GM21723 (cell line): ENCODE results near the gene SYMPK.
A peak's percentile ranks its signal among the peaks of the same experiment; 100 is the strongest.

Source experiments
- ATAC-seq: cut with Tn5 transposase; IDR thresholded peaks from one replicate; pipeline ENCODE4 v1.9.1; 2021; ENCODE audit warnings: mild to moderate bottlenecking, moderate library complexity; ENCODE audit not compliant: unreplicated experiment

Gene SYMPK

DNA sequence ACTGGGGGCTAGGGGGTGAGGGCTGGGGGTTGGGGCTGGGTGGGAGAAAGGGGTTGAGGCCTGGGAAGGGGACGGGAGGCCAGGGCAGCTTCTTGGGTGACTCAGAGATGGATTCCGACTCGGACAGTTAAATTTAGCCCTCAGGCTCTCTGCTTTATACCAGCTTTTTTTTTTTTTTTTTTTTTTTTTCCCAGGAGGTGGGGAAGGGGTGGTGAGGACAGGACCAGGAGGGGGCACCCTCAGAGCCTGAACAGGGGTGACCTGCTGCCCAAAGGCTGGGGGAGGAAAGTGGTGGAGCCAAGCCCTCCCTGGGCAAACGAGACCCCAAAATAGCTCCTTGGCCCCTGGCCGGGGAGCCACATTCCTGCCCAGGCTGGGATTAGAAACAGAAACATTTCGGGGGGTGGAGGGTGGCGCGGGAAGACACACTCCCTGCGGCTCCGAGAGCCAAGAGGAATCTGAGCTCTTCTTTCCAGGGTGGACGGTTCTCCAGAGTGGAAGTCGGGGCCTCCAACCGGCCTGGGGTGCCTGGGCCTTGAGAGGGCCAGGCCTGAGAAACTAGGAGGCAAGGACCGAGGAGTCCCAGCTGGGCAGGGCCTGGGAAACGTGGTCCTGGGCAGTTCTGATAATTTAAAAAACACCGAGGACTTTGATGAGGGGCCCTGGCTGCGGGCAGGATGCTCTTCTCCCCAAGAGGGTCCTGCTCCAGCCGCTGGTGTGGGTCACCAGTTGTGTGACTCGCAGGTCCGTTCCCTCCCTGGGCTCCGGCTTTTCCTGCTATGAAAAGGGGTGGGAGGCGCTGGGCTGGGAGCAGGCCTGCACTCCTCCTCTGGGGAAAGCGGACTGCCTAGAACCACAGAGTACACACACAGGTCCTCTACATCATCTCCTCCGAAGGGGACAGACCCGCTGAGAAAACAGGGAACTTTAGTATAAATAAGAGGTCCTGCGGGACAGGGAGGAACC is 79.8 kb downstream of the SYMPK start:
- ATAC-seq: no peak

DNA sequence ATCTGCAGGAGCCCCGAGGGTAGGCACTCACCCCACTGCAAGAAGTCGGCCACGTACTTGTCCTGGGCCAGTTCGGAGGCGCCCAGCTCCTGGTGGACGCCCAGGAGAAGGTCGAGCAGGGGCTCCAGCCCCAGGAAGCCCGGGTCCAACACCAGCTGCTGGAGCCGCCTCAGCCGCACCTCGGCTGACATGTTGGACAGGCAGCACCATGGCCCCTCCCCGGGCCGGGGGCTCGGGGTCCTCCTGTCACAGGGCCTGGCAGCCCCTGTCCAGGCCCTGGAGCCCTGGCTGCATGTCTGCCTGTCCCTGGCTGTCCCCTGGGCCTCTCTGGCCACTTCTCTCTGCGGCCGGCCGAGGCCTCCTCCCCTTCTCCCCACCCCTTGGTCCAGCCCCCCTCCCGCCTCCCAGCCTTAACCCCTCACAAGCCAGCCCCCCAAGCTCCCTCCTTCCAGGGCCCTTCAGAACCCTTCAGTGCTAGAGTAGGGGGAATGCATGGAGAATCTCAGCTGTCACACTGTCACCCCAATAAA is 80.7 kb downstream of the SYMPK start, which contains the start of gene DMPK:
Gene DMPK, minus strand, starts transcription at position 329 of the 530 bp plus-strand sequence. Its CDS starts 138 bp downstream, at position 191.
- no peak for ATAC-seq

DNA sequence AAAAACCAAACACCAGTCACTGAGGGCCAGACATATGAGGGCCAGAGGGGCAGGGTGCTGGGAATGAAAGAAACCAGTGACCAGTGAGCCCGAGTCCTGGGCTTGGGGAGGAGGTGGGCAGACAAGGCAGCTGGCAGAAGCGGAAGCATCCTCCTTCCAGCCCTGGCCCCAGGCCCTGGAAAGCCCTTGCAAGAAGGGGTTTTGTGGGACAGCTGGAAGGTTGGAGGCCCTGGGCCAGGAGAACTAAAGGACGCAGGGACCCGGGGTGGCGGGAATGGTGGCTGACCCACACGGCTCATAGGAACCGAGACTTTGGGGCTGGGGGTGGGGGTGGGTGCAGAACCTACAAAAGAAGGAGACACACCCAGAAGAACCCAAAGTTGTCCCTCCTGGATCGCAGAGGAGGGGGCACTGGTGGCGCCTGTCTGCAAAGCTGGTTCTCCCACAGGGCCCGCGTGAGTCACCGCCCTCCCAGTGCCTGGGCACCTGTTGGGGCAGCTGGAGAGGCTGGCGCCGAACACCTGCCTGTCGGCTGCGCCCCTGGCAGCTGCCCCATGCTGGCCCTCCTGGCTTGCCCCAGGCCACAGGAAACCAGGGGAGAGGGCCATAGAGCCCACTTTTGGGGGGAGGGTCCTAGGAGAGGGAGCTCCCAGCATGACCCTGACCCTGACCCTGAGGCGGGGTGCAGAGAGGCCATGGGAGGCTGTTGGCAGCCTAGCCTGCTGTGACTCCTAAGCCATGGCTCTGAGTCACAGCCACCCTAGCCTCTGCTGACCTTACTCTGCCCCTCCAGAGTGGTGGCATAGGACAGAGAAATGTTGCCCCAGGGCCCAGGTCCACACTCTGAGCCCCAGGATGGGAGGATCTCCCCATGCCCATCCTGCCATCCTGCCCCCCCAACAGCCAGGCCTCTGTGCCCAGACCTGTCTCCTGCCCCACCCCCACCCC is 81.5 kb downstream of the SYMPK start:
- no peak for ATAC-seq

GRCh38 chr19:45780448-45781213 is 82.3 kb downstream of the SYMPK start:
- no peak for ATAC-seq

GRCh38 chr19:45780146-45780447 is 82.8 kb downstream of the SYMPK start:
- ATAC-seq: no peak

DNA sequence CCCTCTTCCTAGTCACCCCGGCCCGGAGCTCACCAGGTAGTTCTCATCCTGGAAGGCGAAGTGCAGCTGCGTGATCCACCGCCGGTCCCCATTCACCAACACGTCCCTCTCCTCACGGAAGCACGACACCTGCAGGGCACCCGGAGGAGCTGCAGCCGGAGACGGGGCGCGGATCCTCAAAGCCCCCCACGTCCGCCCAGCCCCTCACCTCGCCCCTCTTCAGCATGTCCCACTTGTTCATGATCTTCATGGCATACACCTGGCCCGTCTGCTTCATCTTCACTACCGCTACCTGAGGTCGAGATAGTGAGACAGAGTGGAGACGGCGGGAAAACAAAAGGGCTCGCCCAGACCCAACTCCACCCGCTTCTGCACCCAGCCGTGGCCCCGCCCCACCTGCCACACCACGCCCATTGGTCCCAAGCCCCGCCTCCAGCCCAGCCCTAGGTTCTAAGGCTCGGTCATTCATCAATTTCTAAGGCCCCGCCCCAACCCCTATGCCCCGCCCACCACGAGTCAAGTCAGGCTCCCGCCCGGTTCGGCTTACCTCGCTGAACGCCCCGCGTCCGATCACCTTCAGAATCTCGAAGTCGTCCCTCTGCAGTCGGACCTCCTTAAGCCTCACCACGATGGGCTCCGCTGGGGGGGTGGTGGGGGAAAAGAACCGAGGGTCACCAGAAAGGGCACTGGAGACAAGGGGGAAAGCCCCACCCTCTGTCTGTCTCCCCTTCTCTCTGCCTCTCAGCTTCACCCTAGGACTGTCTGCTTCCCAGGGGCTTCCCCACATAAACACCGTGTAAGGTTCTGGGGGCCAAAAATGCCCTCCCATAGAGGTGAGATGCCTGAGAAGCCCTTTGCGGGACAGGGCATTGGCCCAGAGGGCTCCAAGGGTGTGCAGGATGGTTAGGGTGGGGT is 83.5 kb downstream of the SYMPK start:
- peak; percentile 87 for ATAC-seq

DNA sequence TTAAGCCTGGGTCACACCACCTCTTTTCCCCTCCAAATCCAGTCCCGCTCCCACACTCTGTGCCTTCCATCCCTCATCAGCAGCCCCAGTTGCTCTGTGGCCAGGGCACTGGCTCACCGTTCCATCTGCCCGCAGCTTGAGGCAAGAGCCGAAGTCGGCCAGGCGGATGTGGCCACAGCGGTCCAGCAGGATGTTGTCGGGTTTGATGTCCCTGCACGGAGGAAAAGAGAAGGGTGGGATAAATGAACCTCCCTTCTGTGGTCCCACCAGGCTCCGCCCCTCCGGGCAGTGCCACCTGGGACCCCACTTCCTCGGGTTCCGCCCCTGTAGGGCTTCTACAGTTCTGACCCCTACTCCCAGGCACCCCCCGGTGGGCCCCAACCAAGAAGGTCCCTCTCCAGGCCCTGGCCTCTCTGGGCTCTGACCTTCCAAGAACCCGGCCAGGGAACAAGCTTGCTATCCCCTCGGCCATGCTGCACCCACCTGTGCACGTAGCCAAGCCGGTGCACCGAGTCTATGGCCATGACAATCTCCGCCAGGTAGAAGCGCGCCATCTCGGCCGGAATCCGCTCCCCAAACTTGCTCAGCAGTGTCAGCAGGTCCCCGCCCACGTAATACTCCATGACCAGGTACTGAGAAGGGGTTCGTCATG is 84.8 kb downstream of the SYMPK start:
- no peak for ATAC-seq

DNA sequence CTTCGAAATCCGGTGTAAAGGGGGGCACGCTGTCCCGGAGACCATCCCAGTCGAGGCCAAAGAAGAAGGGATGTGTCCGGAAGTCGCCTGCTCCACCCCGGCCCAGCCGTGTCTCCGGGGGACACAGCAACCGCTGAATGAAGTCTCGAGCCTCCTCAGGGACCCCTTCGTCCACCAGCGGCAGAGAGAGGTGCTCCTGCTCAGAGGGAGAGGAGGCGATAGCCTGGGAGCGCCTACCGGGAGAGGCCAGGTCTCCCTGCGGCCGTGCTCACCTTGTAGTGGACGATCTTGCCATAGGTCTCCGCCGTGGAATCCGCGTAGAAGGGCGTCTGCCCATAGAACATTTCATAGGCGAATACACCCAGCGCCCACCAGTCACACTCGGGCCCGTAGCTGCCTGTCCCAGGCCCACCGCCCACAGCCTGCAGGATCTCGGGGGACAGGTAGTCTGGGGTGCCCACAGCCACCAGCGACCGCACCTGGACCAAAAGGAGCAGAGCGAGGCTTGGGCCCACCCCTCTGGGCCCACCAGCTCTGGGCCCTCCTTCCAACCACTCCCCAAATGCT is 85.5 kb downstream of the SYMPK start:
- no peak for ATAC-seq

DNA sequence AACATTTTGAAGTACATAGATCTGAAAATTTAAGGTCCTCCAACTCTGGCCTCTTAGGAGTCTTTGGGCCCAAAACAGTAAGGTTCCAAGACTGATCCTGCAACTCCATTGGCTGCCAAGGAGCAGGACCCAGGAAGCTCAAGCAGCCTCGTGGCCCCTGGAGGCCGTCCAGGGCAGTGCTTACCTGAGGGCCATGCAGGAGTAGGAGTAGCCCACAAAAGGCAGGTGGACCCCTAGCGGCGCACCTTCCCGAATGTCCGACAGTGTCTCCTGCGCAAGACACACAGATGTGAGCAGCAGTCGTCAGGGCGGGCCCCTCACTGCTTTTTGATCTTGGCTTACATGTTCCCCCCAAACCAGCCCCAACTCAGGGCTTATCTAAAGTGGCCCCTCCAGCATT is 88.2 kb downstream of the SYMPK start:
- no peak for ATAC-seq

DNA sequence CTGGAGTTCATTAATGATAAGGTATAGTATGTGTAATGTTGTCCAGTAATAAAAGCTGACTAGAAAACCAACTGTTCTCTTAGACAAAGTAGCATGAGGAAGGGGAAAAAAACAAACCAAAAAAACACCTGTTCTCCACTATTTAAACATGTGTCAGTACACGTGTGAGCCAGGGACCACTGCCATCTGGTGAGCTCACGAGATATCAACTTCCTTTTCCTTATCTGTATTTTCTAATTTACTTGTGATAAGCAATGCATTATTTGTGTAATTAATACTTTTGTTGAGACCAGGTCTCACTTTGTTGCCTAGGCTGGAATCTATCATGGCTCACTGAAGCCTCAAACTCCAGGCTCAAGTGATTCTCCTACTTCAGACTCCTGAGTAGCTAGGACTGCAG is 89.6 kb downstream of the SYMPK start:
- no peak for ATAC-seq

GRCh38 chr19:45772912-45773311 is 90.0 kb downstream of the SYMPK start:
- ATAC-seq: no peak

GRCh38 chr19:45772130-45772840 is 90.7 kb downstream of the SYMPK start:
- ATAC-seq: no peak

GRCh38 chr19:45771311-45771933 is 91.5 kb downstream of the SYMPK start:
- no peak for ATAC-seq

- ATAC-seq: peak; percentile 51
Measured at GRCh38 chr19:45770192-45771101, 92.5 kb downstream of the SYMPK start.

GRCh38 chr19:45769821-45770191 is 93.1 kb downstream of the SYMPK start:
- no peak for ATAC-seq

DNA sequence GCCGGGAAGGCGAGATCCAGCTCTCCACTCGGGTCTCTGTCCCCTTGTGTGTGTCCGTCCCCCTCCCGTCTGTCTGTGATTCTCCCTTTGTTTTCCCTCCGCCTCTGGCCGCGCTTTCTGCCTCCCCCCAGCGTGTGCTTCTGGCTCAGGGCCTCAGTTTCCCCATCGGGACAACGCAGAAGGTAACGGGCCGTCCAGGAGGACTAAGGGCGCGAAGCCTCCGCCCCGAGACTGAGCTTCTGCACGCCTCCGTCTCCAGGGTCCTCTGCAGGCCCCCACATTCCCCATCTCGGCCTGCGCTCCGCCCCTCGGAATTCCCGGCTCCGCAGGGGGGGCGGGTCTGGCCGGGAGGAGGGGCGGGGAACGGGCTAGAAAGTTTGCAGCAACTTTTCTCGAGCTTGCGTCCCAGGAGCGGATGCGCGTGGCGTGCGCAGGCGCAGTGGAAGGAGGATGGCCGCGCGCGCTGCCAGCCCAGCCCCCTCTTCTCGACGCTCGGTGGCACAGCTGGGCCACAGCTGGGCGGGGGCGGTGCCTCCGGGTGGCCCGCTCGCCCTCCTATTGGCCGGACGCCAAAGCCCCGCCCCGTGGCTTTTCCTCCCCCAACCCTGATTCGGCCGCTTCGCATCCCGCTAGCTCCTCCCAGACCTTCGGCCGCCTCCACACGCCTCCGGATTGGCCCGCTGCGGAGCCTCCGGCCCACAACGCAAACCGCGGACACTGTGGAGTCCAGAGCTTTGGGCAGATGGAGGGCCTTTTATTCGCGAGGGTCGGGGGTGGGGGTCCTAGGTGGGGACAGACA is 93.8 kb downstream of the SYMPK start, which contains the start of gene SIX5:
Gene SIX5, minus strand, starts transcription at position 269 of the 799 bp plus-strand sequence. CDS start 408 bp downstream, outside the sequence.
- ATAC-seq: peak; percentile 48
